PFSK-1 (cell line): Measurements from ENCODE around the gene FBXO34.

Source experiments
- FOXP2 ChIP-seq: optimal IDR thresholded peaks from 2 replicates; pipeline ENCODE3; 2011; ENCODE audit warnings: borderline replicate concordance, control low read depth, inconsistent platforms; ENCODE audit not compliant: insufficient read depth; ENCODE audit errors: extremely low read length, extremely low read depth
- POLR2AphosphoS5 ChIP-seq: IDR thresholded peaks from 2 replicates; pipeline ENCODE4 v1.6.1; 2012; ENCODE audit warnings: low read depth, mild to moderate bottlenecking, control low read depth, low read length, moderate library complexity
- SIN3A ChIP-seq: IDR thresholded peaks from 2 replicates; pipeline ENCODE4 v1.6.1; 2012; ENCODE audit warnings: mild to moderate bottlenecking, low read length, moderate library complexity, borderline replicate concordance; ENCODE audit not compliant: insufficient read depth
- TAF1 ChIP-seq: IDR thresholded peaks from 2 replicates; pipeline ENCODE4 v1.6.1; 2012; ENCODE audit warnings: low read length, control low read depth, borderline replicate concordance; ENCODE audit not compliant: insufficient read depth
- TF ChIP-seq, protein P1 (sequence below), 2 experiments: IDR thresholded peaks; 2 replicates each; pipeline versions ENCODE4 v1.6.1 to v1.8.0; 2011 to 2012; ENCODE audit warnings: low read depth in 2 of 2, low read length in 2 of 2, control low read depth in 1 of 2, inconsistent platforms in 1 of 2, mild to moderate bottlenecking in 1 of 2, moderate library complexity in 1 of 2; ENCODE audit not compliant: insufficient read depth in 1 of 2

FBXO34 gene

DNA sequence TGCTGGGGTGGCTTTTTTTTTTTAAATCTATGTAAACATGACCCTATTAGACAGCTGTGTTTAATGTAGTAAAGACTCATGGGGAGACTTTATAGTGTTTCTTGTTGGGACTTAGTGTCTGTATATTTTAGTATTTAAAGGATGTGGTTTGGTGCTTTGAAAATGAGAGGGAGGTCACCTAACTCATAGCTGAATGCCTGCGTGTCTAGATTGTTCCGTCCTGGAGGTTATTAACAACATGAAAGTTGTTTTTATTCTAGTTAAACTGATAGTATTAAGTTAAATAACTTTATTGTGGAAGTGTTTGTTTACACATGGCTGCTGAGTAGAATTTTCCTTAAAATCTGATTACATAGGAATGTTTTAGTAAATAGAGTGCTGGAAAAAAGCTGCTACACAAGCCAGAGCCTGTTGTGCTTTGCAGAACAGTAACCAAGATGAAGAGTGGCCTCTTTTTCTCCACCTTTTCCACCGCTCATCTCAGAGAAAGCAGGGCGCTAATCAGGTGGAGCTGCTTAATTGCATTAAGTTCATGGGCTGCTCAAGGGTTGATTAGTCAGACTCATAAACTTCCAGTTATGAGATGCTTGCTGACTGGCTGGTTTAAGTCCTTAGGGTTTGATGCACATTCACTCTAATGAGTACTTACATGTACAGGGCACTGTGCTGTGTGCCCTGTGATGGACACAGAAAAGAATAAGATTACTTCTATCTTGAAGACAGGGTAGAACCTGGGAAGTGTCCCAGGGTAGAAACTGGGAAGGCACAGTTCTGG lies 62.7 kb downstream of the FBXO34 start:
- no peak for TF ChIP-seq TAF1
- TF ChIP-seq, protein P1, sequence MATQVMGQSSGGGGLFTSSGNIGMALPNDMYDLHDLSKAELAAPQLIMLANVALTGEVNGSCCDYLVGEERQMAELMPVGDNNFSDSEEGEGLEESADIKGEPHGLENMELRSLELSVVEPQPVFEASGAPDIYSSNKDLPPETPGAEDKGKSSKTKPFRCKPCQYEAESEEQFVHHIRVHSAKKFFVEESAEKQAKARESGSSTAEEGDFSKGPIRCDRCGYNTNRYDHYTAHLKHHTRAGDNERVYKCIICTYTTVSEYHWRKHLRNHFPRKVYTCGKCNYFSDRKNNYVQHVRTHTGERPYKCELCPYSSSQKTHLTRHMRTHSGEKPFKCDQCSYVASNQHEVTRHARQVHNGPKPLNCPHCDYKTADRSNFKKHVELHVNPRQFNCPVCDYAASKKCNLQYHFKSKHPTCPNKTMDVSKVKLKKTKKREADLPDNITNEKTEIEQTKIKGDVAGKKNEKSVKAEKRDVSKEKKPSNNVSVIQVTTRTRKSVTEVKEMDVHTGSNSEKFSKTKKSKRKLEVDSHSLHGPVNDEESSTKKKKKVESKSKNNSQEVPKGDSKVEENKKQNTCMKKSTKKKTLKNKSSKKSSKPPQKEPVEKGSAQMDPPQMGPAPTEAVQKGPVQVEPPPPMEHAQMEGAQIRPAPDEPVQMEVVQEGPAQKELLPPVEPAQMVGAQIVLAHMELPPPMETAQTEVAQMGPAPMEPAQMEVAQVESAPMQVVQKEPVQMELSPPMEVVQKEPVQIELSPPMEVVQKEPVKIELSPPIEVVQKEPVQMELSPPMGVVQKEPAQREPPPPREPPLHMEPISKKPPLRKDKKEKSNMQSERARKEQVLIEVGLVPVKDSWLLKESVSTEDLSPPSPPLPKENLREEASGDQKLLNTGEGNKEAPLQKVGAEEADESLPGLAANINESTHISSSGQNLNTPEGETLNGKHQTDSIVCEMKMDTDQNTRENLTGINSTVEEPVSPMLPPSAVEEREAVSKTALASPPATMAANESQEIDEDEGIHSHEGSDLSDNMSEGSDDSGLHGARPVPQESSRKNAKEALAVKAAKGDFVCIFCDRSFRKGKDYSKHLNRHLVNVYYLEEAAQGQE (IDR thresholded peaks at IDR 0.05; ENCODE audit: insufficient read depth in 1 of 2, low read depth in 2 of 2, low read length in 2 of 2) = no peak
- no peak for TF ChIP-seq POLR2AphosphoS5
- no peak for TF ChIP-seq SIN3A
- no peak for TF ChIP-seq FOXP2

DNA sequence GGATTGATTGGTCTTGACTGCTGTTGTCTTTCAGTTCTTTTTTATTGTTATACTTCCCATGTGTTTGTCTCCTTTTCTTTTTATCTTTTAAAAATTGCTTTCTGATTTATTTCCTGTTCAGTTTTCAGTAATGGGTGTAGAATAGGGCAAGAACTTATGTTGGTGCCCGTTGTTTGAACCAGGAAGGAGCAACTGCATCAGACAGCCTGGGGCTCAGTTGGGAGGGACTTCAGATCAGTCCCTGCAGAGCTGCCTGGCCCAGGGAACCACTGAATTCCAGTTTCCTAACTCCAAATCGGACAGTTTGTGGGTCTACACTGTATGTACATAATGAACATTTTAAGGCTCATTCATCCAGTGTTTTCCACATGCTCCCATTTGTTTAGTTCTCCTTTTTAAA lies 64.9 kb downstream of the FBXO34 start:
- TF ChIP-seq POLR2AphosphoS5 = no peak

DNA sequence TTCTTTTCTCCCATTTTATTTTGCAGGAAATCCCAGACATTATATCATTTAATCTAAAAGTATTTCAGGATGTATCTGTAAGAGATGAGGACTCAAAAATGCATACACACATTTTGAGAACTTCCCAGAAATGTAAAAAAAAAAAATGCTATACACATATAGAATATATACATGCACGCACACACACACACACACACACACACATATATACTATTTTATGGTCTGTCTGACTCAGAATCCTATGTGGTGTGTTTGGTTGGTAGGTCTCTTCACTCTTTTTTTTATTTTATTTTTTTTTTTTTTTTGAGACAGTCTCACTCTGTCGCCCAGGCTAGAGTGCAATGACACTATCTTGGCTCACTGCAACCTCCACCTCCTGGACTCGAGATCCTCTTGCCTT lies 65.5 kb downstream of the FBXO34 start:
- TF ChIP-seq TAF1 = no peak
- no peak for TF ChIP-seq FOXP2
- TF ChIP-seq, protein P1 (IDR thresholded peaks at IDR 0.05; ENCODE audit: insufficient read depth in 1 of 2, low read depth in 2 of 2, low read length in 2 of 2) = no peak
- no peak for TF ChIP-seq POLR2AphosphoS5
- no peak for TF ChIP-seq SIN3A

DNA sequence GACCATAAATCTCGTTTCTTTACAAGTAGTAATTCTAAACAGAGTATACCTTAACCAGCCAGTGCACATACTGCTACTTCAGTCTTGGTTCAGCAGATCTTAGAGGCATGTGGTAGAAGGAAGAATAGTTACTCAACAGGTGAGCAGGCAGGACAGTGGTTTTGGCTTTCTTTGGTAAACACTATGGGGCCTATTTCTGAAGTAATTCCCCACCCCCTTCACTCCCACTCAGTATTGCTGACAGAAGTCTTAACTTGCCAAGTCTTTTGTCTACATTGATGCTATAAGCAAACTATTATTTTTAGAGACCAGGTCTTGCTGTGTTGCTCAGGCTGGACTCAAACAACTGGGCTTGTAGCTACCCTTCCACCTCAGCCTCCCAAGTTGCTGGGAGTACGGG lies 68.5 kb downstream of the FBXO34 start:
- TF ChIP-seq POLR2AphosphoS5 = no peak

- no peak for TF ChIP-seq FOXP2
- TF ChIP-seq, protein P1 (IDR thresholded peaks at IDR 0.05; ENCODE audit: insufficient read depth in 1 of 2, low read depth in 2 of 2, low read length in 2 of 2) = no peak
- no peak for TF ChIP-seq TAF1
- TF ChIP-seq POLR2AphosphoS5 = no peak
- TF ChIP-seq SIN3A = no peak
Observed at GRCh38 chr14:55340482-55340881, 69.3 kb downstream of the FBXO34 start.

GRCh38 chr14:55341781-55342180 lies 70.6 kb downstream of the FBXO34 start:
- TF ChIP-seq, protein P1 (IDR thresholded peaks at IDR 0.05; ENCODE audit: insufficient read depth in 1 of 2, low read depth in 2 of 2, low read length in 2 of 2) = no peak
- no peak for TF ChIP-seq POLR2AphosphoS5
- TF ChIP-seq FOXP2 = no peak
- no peak for TF ChIP-seq SIN3A
- no peak for TF ChIP-seq TAF1
